NCI-H2196 (cell line): ENCODE results near the gene STYXL1.
"Not testable (repeated sequence)": the region's sequence is repeated elsewhere in the genome, so short reads cannot be mapped to it uniquely, and the experiment has no call there.

Source experiments
- DNase-seq: peaks from one replicate; lab custom pipeline; 2025; ENCODE audit not compliant: unreplicated experiment; lab: John Stamatoyannopoulos, UW

The STYXL1 gene

GRCh38 chr7:76040126-76040525 lies 7.7 kb downstream of the STYXL1 start:
- DNase-seq, result no peak

- DNase-seq, result no peak
Measured at GRCh38 chr7:76037310-76037709, 10.5 kb downstream of the STYXL1 start.

GRCh38 chr7:76031964-76032363 lies 15.8 kb downstream of the STYXL1 start:
- no peak for DNase-seq

- peak; percentile 20 for DNase-seq
Measured at GRCh38 chr7:76029682-76030081, 18.1 kb downstream of the STYXL1 start.

GRCh38 chr7:76023002-76023401 lies 24.8 kb downstream of the STYXL1 start:
- no peak for DNase-seq

GRCh38 chr7:76022026-76022780 lies 25.6 kb downstream of the STYXL1 start:
- DNase-seq, result no peak

GRCh38 chr7:76020031-76020714 lies 27.6 kb downstream of the STYXL1 start:
- DNase-seq, result peak; percentile 78

- not testable (repeated sequence) for DNase-seq
Measured at GRCh38 chr7:76018520-76018919, 29.3 kb downstream of the STYXL1 start.

- DNase-seq, result no peak
Measured at GRCh38 chr7:76016191-76016947, 31.4 kb downstream of the STYXL1 start.

- no peak for DNase-seq
Measured at GRCh38 chr7:76011442-76011861, 36.3 kb downstream of the STYXL1 start.

- DNase-seq, result no peak
Measured at GRCh38 chr7:76009672-76010600, 37.9 kb downstream of the STYXL1 start.

GRCh38 chr7:76008156-76008687 lies 39.6 kb downstream of the STYXL1 start:
- DNase-seq, result no peak

- not testable (repeated sequence) for DNase-seq
Measured at GRCh38 chr7:76005004-76005403, 42.8 kb downstream of the STYXL1 start.

GRCh38 chr7:76003351-76003750 lies 44.4 kb downstream of the STYXL1 start:
- DNase-seq, result no peak

GRCh38 chr7:76002822-76003221 lies 45.0 kb downstream of the STYXL1 start:
- DNase-seq, result no peak

- no peak for DNase-seq
Measured at GRCh38 chr7:76002139-76002538, 45.7 kb downstream of the STYXL1 start.

GRCh38 chr7:76000566-76000965 lies 47.2 kb downstream of the STYXL1 start:
- no peak for DNase-seq

GRCh38 chr7:75998038-75998437 lies 49.8 kb downstream of the STYXL1 start:
- no peak for DNase-seq

- no peak for DNase-seq
Measured at GRCh38 chr7:75996476-75996875, 51.3 kb downstream of the STYXL1 start.

GRCh38 chr7:75995996-75996395 lies 51.8 kb downstream of the STYXL1 start:
- no peak for DNase-seq
